OCI-LY1 (cell line): ENCODE data around the gene ZNF768.

Experiments used
- EZH2 ChIP-seq: fragments of 200-600 bp; sonication (generic), shearing (Covaris generic); IDR thresholded peaks from 2 replicates; pipeline ENCODE4 v1.8.0; 2017; ENCODE audit warnings: borderline replicate concordance, mixed run types, mild to moderate bottlenecking, antibody characterized with exemption, low read length, moderate library complexity, mixed read lengths
- TF ChIP-seq, protein P1 (sequence below): fragments of 200-600 bp; sonication (generic), shearing (Covaris generic); IDR thresholded peaks from 2 replicates; pipeline ENCODE4 v1.5.1; 2017; ENCODE audit warnings: mild to moderate bottlenecking, antibody characterized with exemption, low read length, moderate library complexity, mixed read lengths

DNA sequence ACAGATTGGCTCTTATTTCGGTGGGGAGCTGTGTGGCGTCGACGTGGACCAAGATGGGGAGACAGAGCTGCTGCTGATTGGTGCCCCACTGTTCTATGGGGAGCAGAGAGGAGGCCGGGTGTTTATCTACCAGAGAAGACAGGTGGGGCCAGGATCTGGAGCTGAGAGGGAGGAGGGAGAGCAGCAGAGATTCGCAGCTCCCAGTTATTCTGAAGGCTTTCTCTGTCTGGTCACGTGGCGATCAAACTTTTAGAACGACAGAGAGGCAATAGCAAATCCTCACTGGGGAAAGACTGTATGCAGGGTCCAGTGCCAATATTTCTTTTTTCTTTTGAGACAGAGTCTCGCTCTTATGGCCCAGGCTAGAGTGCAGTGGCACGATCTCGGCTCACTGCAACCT, 31.7 kb downstream of the ZNF768 start:
- TF ChIP-seq, protein P1, sequence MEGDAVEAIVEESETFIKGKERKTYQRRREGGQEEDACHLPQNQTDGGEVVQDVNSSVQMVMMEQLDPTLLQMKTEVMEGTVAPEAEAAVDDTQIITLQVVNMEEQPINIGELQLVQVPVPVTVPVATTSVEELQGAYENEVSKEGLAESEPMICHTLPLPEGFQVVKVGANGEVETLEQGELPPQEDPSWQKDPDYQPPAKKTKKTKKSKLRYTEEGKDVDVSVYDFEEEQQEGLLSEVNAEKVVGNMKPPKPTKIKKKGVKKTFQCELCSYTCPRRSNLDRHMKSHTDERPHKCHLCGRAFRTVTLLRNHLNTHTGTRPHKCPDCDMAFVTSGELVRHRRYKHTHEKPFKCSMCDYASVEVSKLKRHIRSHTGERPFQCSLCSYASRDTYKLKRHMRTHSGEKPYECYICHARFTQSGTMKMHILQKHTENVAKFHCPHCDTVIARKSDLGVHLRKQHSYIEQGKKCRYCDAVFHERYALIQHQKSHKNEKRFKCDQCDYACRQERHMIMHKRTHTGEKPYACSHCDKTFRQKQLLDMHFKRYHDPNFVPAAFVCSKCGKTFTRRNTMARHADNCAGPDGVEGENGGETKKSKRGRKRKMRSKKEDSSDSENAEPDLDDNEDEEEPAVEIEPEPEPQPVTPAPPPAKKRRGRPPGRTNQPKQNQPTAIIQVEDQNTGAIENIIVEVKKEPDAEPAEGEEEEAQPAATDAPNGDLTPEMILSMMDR = no peak
- no peak for TF ChIP-seq EZH2
